CD8-positive, alpha-beta memory T cell (primary cell): ENCODE results near the gene XPO4. TPM values are rescaled to one million over a fixed set of nuclear protein-coding genes. Genes with fewer than 3 reads are reported as not detected.

Experiments
- CTCF ChIA-PET: fragments of 350-600 bp; sonication (Branson Sonifier 250); formaldehyde crosslinking; loops from one replicate; lab custom pipeline; 2021; ENCODE audit warnings: antibody characterized with exemption; lab: Charles Lee
- POLR2A ChIA-PET: fragments of 350-600 bp; sonication (Branson Sonifier 250); formaldehyde crosslinking; loops from one replicate; lab custom pipeline; 2021; ENCODE audit warnings: antibody characterized with exemption; lab: Charles Lee
- DNase-seq, 5 donors: peaks; one replicate each; pipeline versions ENCODE4 v3.0.0 to v3.0.0-alpha.2; 2020 to 2022; ENCODE audit warnings: mixed read lengths in 1 of 5
- H3K27ac ChIP-seq: one replicate; pipeline ENCODE4 v1.7.0; 2013; ENCODE audit warnings: low read depth, mild to moderate bottlenecking, low read length, moderate library complexity
- H3K27me3 ChIP-seq: 2 replicates; pipeline ENCODE4 v1.7.0; 2013; ENCODE audit warnings: low read length, mild to moderate bottlenecking; ENCODE audit not compliant: insufficient read depth, poor library complexity, severe bottlenecking
- H3K36me3 ChIP-seq: 2 replicates; pipeline ENCODE4 v1.7.0; 2013; ENCODE audit warnings: mild to moderate bottlenecking, low read length, moderate library complexity; ENCODE audit not compliant: insufficient read depth
- H3K4me1 ChIP-seq: 2 replicates; pipeline ENCODE4 v1.7.0; 2013; ENCODE audit warnings: mild to moderate bottlenecking, low read length, moderate library complexity; ENCODE audit not compliant: insufficient read depth
- H3K4me3 ChIP-seq: 2 replicates; pipeline ENCODE4 v1.7.0; 2013; ENCODE audit warnings: mild to moderate bottlenecking, low read length
- H3K9me3 ChIP-seq: 2 replicates; pipeline ENCODE4 v1.7.0; 2013; ENCODE audit warnings: mild to moderate bottlenecking, low read length
- H3K27ac Mint-ChIP-seq, 8 donors: one replicate each; pipeline ENCODE4 v1.8.0; 2020 to 2021; ENCODE audit warnings: mixed read lengths in 8 of 8, mild to moderate bottlenecking in 6 of 8, inconsistent platforms in 3 of 8, moderate library complexity in 3 of 8
- H3K27me3 Mint-ChIP-seq, 2 donors: one replicate each; pipeline ENCODE4 v1.8.0; 2020 to 2021; ENCODE audit warnings: mixed read lengths in 2 of 2, mild to moderate bottlenecking in 1 of 2, moderate library complexity in 1 of 2
- H3K36me3 Mint-ChIP-seq, 3 donors: one replicate each; pipeline ENCODE4 v1.8.0; 2020 to 2021; ENCODE audit warnings: mixed read lengths in 3 of 3, inconsistent platforms in 1 of 3, mild to moderate bottlenecking in 1 of 3
- H3K4me1 Mint-ChIP-seq, 3 donors: one replicate each; pipeline ENCODE4 v1.8.0; 2020 to 2021; ENCODE audit warnings: mixed read lengths in 3 of 3, inconsistent platforms in 1 of 3, mild to moderate bottlenecking in 1 of 3
- H3K4me3 Mint-ChIP-seq, 7 donors: one replicate each; pipeline ENCODE4 v1.8.0; 2020 to 2021; ENCODE audit warnings: mixed read lengths in 7 of 7, mild to moderate bottlenecking in 6 of 7, moderate library complexity in 4 of 7, inconsistent platforms in 2 of 7
- H3K9me3 Mint-ChIP-seq, 5 donors: one replicate each; pipeline ENCODE4 v1.8.0; 2020 to 2022; ENCODE audit warnings: mixed read lengths in 5 of 5, mild to moderate bottlenecking in 3 of 5, moderate library complexity in 2 of 5, inconsistent platforms in 1 of 5
- polyA plus RNA-seq: library from polyadenylated mRNA; unstranded; fragments of 300-500 nt; fragmentation: Illumina TruSeq; gene quantifications from one replicate; pipeline ENCODE4 v1.2.3, GENCODE V29; 2021
- total RNA-seq, 2 experiments: library from RNA; stranded (reverse); gene quantifications; one replicate each; pipeline ENCODE4 v1.2.3, GENCODE V29; 2021

XPO4 gene
- total and polyA plus RNA-seq, 3 experiments from 2014 or later = 6.9 to 30.4 (median 30.3) TPM

- Mint-ChIP-seq H3K9me3 (no peaks in the 10 kb centered on the region), H3K27ac (no peak overlapping the region), H3K4me1 (peaks cover 0 to 14% (median 6%) of the 10 kb centered on the region in 3 donors), H3K4me3 (no peak overlapping the region), H3K27me3 (no peaks in the 10 kb centered on the region), H3K36me3 (peaks cover 6 to 60% (median 7%) of the 10 kb centered on the region in 3 donors)
- H3K36me3 ChIP-seq = peaks cover 4% of the 10 kb centered on the region
- no peak for DNase-seq
- H3K9me3 ChIP-seq = no peaks in the 10 kb centered on the region
- ChIA-PET POLR2A (no interaction called here), CTCF (no interaction called here)
- no peaks in the 10 kb centered on the region for H3K27me3 ChIP-seq
- H3K4me3 ChIP-seq = no peak overlapping the region
- H3K27ac ChIP-seq = no peak overlapping the region
- peaks cover 3% of the 10 kb centered on the region for H3K4me1 ChIP-seq
Observed at GRCh38 chr13:20814224-20814910, 88.2 kb downstream of the XPO4 start.

GRCh38 chr13:20812890-20813289 lies 89.7 kb downstream of the XPO4 start:
- H3K4me1 ChIP-seq = peaks cover 3% of the 10 kb centered on the region
- POLR2A ChIA-PET = no interaction called here
- Mint-ChIP-seq H3K4me3 (no peak overlapping the region), H3K9me3 (no peaks in the 10 kb centered on the region), H3K4me1 (peaks cover 0 to 14% (median 6%) of the 10 kb centered on the region in 3 donors), H3K36me3 (peaks cover 12 to 63% (median 12%) of the 10 kb centered on the region in 3 donors), H3K27me3 (no peaks in the 10 kb centered on the region), H3K27ac (peak overlapping the region in 2 of 8 donors; percentile 72 to 89)
- no peak overlapping the region for H3K4me3 ChIP-seq
- DNase-seq = no peak
- CTCF ChIA-PET = no interaction called here
- no peak overlapping the region for H3K27ac ChIP-seq
- peaks cover 18% of the 10 kb centered on the region for H3K36me3 ChIP-seq
- no peaks in the 10 kb centered on the region for H3K9me3 ChIP-seq
- H3K27me3 ChIP-seq = no peaks in the 10 kb centered on the region

GRCh38 chr13:20810808-20811207 lies 91.7 kb downstream of the XPO4 start:
- Histone ChIP-seq H3K27me3 (no peaks in the 10 kb centered on the region), H3K4me3 (no peak overlapping the region), H3K36me3 (peaks cover 18% of the 10 kb centered on the region), H3K27ac (no peak overlapping the region), H3K9me3 (no peaks in the 10 kb centered on the region), H3K4me1 (no peaks in the 10 kb centered on the region)
- H3K36me3 Mint-ChIP-seq = peaks cover 12 to 66% (median 16%) of the 10 kb centered on the region in 3 donors
- no peak for DNase-seq
- peak overlapping the region in 2 of 8 donors; percentile 9 to 47 for H3K27ac Mint-ChIP-seq
- no peaks in the 10 kb centered on the region for H3K27me3 Mint-ChIP-seq
- no peak overlapping the region for H3K4me3 Mint-ChIP-seq
- CTCF ChIA-PET = no interaction called here
- no peaks in the 10 kb centered on the region for H3K9me3 Mint-ChIP-seq
- H3K4me1 Mint-ChIP-seq = peaks cover 0 to 14% (median 6%) of the 10 kb centered on the region in 3 donors
- POLR2A ChIA-PET = interaction anchor here (1.1 kb wide), 1 partner anchor 18 kb away, joined by 5 read pairs; no protein-coding TSS in a partner anchor

- Mint-ChIP-seq H3K27me3 (no peaks in the 10 kb centered on the region), H3K4me1 (peaks cover 2 to 9% (median 9%) of the 10 kb centered on the region in 3 donors), H3K4me3 (no peak overlapping the region), H3K9me3 (no peaks in the 10 kb centered on the region), H3K36me3 (peaks cover 12 to 72% (median 24%) of the 10 kb centered on the region in 3 donors), H3K27ac (no peak overlapping the region)
- Histone ChIP-seq H3K36me3 (peaks cover 18% of the 10 kb centered on the region), H3K27ac (no peak overlapping the region), H3K9me3 (no peaks in the 10 kb centered on the region), H3K27me3 (no peaks in the 10 kb centered on the region), H3K4me1 (no peaks in the 10 kb centered on the region), H3K4me3 (no peak overlapping the region)
- no peak for DNase-seq
- ChIA-PET POLR2A (no interaction called here), CTCF (no interaction called here)
Observed at GRCh38 chr13:20808874-20809273, 93.7 kb downstream of the XPO4 start.

GRCh38 chr13:20803180-20803965 lies 99.2 kb downstream of the XPO4 start:
- H3K4me3 ChIP-seq = no peak overlapping the region
- Mint-ChIP-seq H3K4me3 (no peak overlapping the region), H3K27ac (peak overlapping the region in 4 of 8 donors; percentile 10 to 79 (median 16)), H3K27me3 (no peaks in the 10 kb centered on the region), H3K36me3 (peaks cover 0 to 63% (median 17%) of the 10 kb centered on the region in 3 donors), H3K9me3 (no peaks in the 10 kb centered on the region), H3K4me1 (peaks cover 5 to 6% (median 5%) of the 10 kb centered on the region in 3 donors)
- no peaks in the 10 kb centered on the region for H3K4me1 ChIP-seq
- ChIA-PET CTCF (no interaction called here), POLR2A (no interaction called here)
- peaks cover 4% of the 10 kb centered on the region for H3K36me3 ChIP-seq
- H3K27ac ChIP-seq = no peak overlapping the region
- no peaks in the 10 kb centered on the region for H3K9me3 ChIP-seq
- no peak for DNase-seq
- no peaks in the 10 kb centered on the region for H3K27me3 ChIP-seq

GRCh38 chr13:20801707-20802106 lies 100.8 kb downstream of the XPO4 start:
- no peaks in the 10 kb centered on the region for H3K27me3 ChIP-seq
- Mint-ChIP-seq H3K4me1 (peaks cover 15 to 21% (median 18%) of the 10 kb centered on the region in 3 donors), H3K27me3 (no peaks in the 10 kb centered on the region), H3K4me3 (no peak overlapping the region), H3K27ac (peak overlapping the region in 2 of 8 donors; percentile 40 to 52), H3K36me3 (peaks cover 0 to 64% (median 18%) of the 10 kb centered on the region in 3 donors), H3K9me3 (no peaks in the 10 kb centered on the region)
- no peak overlapping the region for H3K27ac ChIP-seq
- ChIA-PET CTCF (no interaction called here), POLR2A (no interaction called here)
- H3K9me3 ChIP-seq = no peaks in the 10 kb centered on the region
- no peaks in the 10 kb centered on the region for H3K4me1 ChIP-seq
- DNase-seq = no peak
- no peaks in the 10 kb centered on the region for H3K36me3 ChIP-seq
- H3K4me3 ChIP-seq = no peak overlapping the region

- Mint-ChIP-seq H3K27me3 (no peaks in the 10 kb centered on the region), H3K9me3 (no peaks in the 10 kb centered on the region), H3K4me1 (peaks cover 13 to 23% (median 16%) of the 10 kb centered on the region in 3 donors), H3K4me3 (no peak overlapping the region), H3K27ac (peak overlapping the region in 3 of 8 donors; percentile 27 to 47 (median 32)), H3K36me3 (peaks cover 0 to 70% (median 18%) of the 10 kb centered on the region in 3 donors)
- H3K36me3 ChIP-seq = peaks cover 11% of the 10 kb centered on the region
- H3K27ac ChIP-seq = no peak overlapping the region
- H3K9me3 ChIP-seq = no peaks in the 10 kb centered on the region
- no peak for DNase-seq
- CTCF ChIA-PET = no interaction called here
- H3K27me3 ChIP-seq = no peaks in the 10 kb centered on the region
- POLR2A ChIA-PET = no interaction called here
- H3K4me3 ChIP-seq = no peak overlapping the region
- H3K4me1 ChIP-seq = no peaks in the 10 kb centered on the region
Observed at GRCh38 chr13:20799726-20800416, 102.7 kb downstream of the XPO4 start.
